IMR-90 (cell line): Measurements from ENCODE around the gene KCNK7. TPM values are rescaled to one million over a fixed set of nuclear protein-coding genes. Genes with fewer than 3 reads are reported as not detected.

ENCODE experiments used
- ATAC-seq: fragments of 200-7000 bp; cut with Tn5 transposase; 2 replicates; pipeline ENCODE4 v1.9.1; 2020; ENCODE audit warnings: low read depth, mild to moderate bottlenecking, moderate library complexity
- BruUV-seq: library from RNA; stranded (reverse); fragments of 400-500 nt; replicated peaks from 2 replicates; lab custom pipeline; 2021; lab: Mats Ljungman, UMichigan
- CTCF ChIA-PET: fragments of 300-600 bp; formaldehyde crosslinking; extraction: SDS; loops from one replicate; lab custom pipeline; 2021; ENCODE audit warnings: antibody characterized with exemption; lab: Yijun Ruan, JAX
- POLR2A ChIA-PET: fragments of 300-600 bp; sonication (Branson Sonifier 250); formaldehyde crosslinking; loops from one replicate; lab custom pipeline; 2022; ENCODE audit warnings: antibody characterized with exemption; ENCODE audit not compliant: unreplicated experiment; lab: Charles Lee
- DNase-seq: peaks from one replicate; pipeline ENCODE4 v3.0.0; 2013
- H2AFZ ChIP-seq: replicated peaks from 2 replicates; pipeline ENCODE3; 2013; ENCODE audit warnings: low read length, mild to moderate bottlenecking; ENCODE audit not compliant: poor library complexity
- H2AK5ac ChIP-seq: 2 replicates; pipeline ENCODE4 v1.6.1; 2013; ENCODE audit warnings: low read depth, low read length, inconsistent platforms
- H2AK9ac ChIP-seq: replicated peaks from 2 replicates; pipeline ENCODE3; 2013; ENCODE audit warnings: mild to moderate bottlenecking, low read depth, low read length, moderate library complexity; ENCODE audit not compliant: poor library complexity
- H2BK120ac ChIP-seq: 2 replicates; pipeline ENCODE4 v1.6.1; 2013; ENCODE audit warnings: low read depth, low read length, inconsistent platforms
- H2BK15ac ChIP-seq: 3 replicates; pipeline ENCODE4 v1.6.1; 2013; ENCODE audit warnings: low read depth, low read length, inconsistent platforms
- H2BK20ac ChIP-seq: 2 replicates; pipeline ENCODE4 v1.6.1; 2013; ENCODE audit warnings: low read depth, mild to moderate bottlenecking, inconsistent platforms, low read length, moderate library complexity
- H2BK5ac ChIP-seq: 2 replicates; pipeline ENCODE4 v1.6.1; 2013; ENCODE audit warnings: mild to moderate bottlenecking, low read depth, low read length, inconsistent platforms; ENCODE audit not compliant: poor library complexity, severe bottlenecking
- H3K14ac ChIP-seq: replicated peaks from 2 replicates; pipeline ENCODE4 v1.6.1; 2013; ENCODE audit warnings: low read depth, low read length, inconsistent platforms
- H3K18ac ChIP-seq: 2 replicates; pipeline ENCODE4 v1.6.1; 2013; ENCODE audit warnings: low read depth, low read length, control low read depth
- H3K23ac ChIP-seq: 2 replicates; pipeline ENCODE4 v1.6.1; 2013; ENCODE audit warnings: low read depth, low read length, inconsistent platforms
- H3K27ac ChIP-seq: 2 replicates; pipeline ENCODE4 v1.5.1; 2013; ENCODE audit warnings: mild to moderate bottlenecking, control low read depth, low read length; ENCODE audit not compliant: insufficient read depth
- H3K27me3 ChIP-seq: 2 replicates; pipeline ENCODE4 v1.6.1; 2013; ENCODE audit warnings: low read length; ENCODE audit not compliant: control insufficient read depth, insufficient read depth
- H3K36me3 ChIP-seq: 2 replicates; pipeline ENCODE4 v1.6.1; 2013; ENCODE audit warnings: low read length, mixed read lengths; ENCODE audit not compliant: control insufficient read depth, insufficient read depth
- H3K4ac ChIP-seq: 2 replicates; pipeline ENCODE4 v1.6.1; 2013; ENCODE audit warnings: low read depth, low read length, inconsistent platforms
- H3K4me1 ChIP-seq: 2 replicates; pipeline ENCODE4 v1.6.1; 2013; ENCODE audit warnings: low read length, mixed read lengths; ENCODE audit not compliant: control insufficient read depth, insufficient read depth
- H3K4me2 ChIP-seq: 2 replicates; pipeline ENCODE4 v1.6.1; 2013; ENCODE audit warnings: low read depth, mild to moderate bottlenecking, control low read depth, low read length, moderate library complexity
- H3K4me3 ChIP-seq: 2 replicates; pipeline ENCODE4 v1.5.1; 2013; ENCODE audit warnings: low read depth, mild to moderate bottlenecking, control low read depth, low read length, moderate library complexity; ENCODE audit not compliant: insufficient read depth
- H3K56ac ChIP-seq: 2 replicates; pipeline ENCODE4 v1.6.1; 2013; ENCODE audit warnings: low read length, inconsistent platforms; ENCODE audit not compliant: insufficient read depth; ENCODE audit errors: extremely low read depth
- H3K79me1 ChIP-seq, 2 experiments: 2 replicates each; pipeline ENCODE4 v1.6.1; 2013; ENCODE audit warnings: low read length in 2 of 2, inconsistent platforms in 1 of 2, low read depth in 1 of 2
- H3K9ac ChIP-seq: 2 replicates; pipeline ENCODE4 v1.6.1; 2013; ENCODE audit warnings: low read depth, low read length, control low read depth
- H3K9me1 ChIP-seq: 2 replicates; pipeline ENCODE4 v1.6.1; 2013; ENCODE audit warnings: low read length, inconsistent platforms; ENCODE audit not compliant: insufficient read depth
- H3K9me3 ChIP-seq: 2 replicates; pipeline ENCODE4 v1.6.1; 2013; ENCODE audit warnings: low read length; ENCODE audit not compliant: control insufficient read depth, insufficient read depth
- H4K20me1 ChIP-seq: 2 replicates; pipeline ENCODE4 v1.6.1; 2013; ENCODE audit warnings: low read length, inconsistent platforms; ENCODE audit not compliant: insufficient read depth
- H4K5ac ChIP-seq: 2 replicates; pipeline ENCODE4 v1.6.1; 2013; ENCODE audit warnings: mild to moderate bottlenecking, low read depth, low read length, control low read depth
- H4K8ac ChIP-seq, 2 experiments: 2 replicates each; pipeline ENCODE4 v1.6.1; 2013; ENCODE audit warnings: low read depth in 2 of 2, low read length in 2 of 2, control low read depth in 1 of 2, inconsistent platforms in 1 of 2
- H4K91ac ChIP-seq: 2 replicates; pipeline ENCODE4 v1.6.1; 2013; ENCODE audit warnings: low read depth, low read length, inconsistent platforms; ENCODE audit not compliant: insufficient read depth
- BHLHE40 ChIP-seq: fragments of 150-350 bp; IDR thresholded peaks from 2 replicates; pipeline ENCODE4 v1.6.1; 2016; ENCODE audit warnings: mild to moderate bottlenecking, low read depth, low read length
- CEBPB ChIP-seq: IDR thresholded peaks from 2 replicates; pipeline ENCODE4 v1.6.1; 2012; ENCODE audit warnings: low read depth, low read length, improper control_type of control experiment
- CHD1 ChIP-seq: IDR thresholded peaks from 2 replicates; pipeline ENCODE4 v1.6.1; 2012; ENCODE audit warnings: low read depth, low read length, improper control_type of control experiment
- FOS ChIP-seq: fragments of 150-350 bp; IDR thresholded peaks from 2 replicates; pipeline ENCODE4 v1.6.1; 2016; ENCODE audit warnings: low read depth, low read length
- MAFK ChIP-seq: IDR thresholded peaks from 2 replicates; pipeline ENCODE4 v1.6.1; 2012; ENCODE audit warnings: low read depth, low read length, improper control_type of control experiment
- MAZ ChIP-seq: IDR thresholded peaks from 2 replicates; pipeline ENCODE4 v1.6.1; 2012; ENCODE audit warnings: low read depth, mild to moderate bottlenecking, low read length, improper control_type of control experiment, moderate library complexity, borderline replicate concordance
- MXI1 ChIP-seq: IDR thresholded peaks from 2 replicates; pipeline ENCODE4 v1.6.1; 2012; ENCODE audit warnings: low read depth, mild to moderate bottlenecking, low read length, moderate library complexity, borderline replicate concordance
- NFE2L2 ChIP-seq: fragments of 150-350 bp; IDR thresholded peaks from 2 replicates; pipeline ENCODE4 v1.6.1; 2016; ENCODE audit warnings: low read depth, mild to moderate bottlenecking, low read length
- POLR2A ChIP-seq: IDR thresholded peaks from 2 replicates; pipeline ENCODE4 v1.6.1; 2012; ENCODE audit warnings: mild to moderate bottlenecking, low read depth, low read length
- RAD21 ChIP-seq: IDR thresholded peaks from 2 replicates; pipeline ENCODE4 v1.6.1; 2012; ENCODE audit warnings: low read length, improper control_type of control experiment
- RCOR1 ChIP-seq: IDR thresholded peaks from 2 replicates; pipeline ENCODE4 v1.6.1; 2012; ENCODE audit warnings: mild to moderate bottlenecking, low read length, improper control_type of control experiment; ENCODE audit not compliant: insufficient replicate concordance
- RFX5 ChIP-seq: IDR thresholded peaks from 2 replicates; pipeline ENCODE4 v1.8.0; 2012; ENCODE audit warnings: low read depth, mild to moderate bottlenecking, low read length, moderate library complexity
- SMC3 ChIP-seq: fragments of 150-350 bp; IDR thresholded peaks from 2 replicates; pipeline ENCODE4 v1.6.1; 2016; ENCODE audit warnings: low read depth, mild to moderate bottlenecking, antibody characterized with exemption, low read length, moderate library complexity
- WGBS, 2 experiments: methylation state at CpG; one replicate each; pipeline versions ENCODE4 v1.1.5 to v1.1.7; 2013; ENCODE audit warnings: missing lambda C conversion rate in 2 of 2; ENCODE audit not compliant: insufficient read length in 1 of 2; ENCODE audit errors: extremely low coverage in 2 of 2; 5-methylcytosine and 5-hydroxymethylcytosine counted together
- dilution Hi-C: fragments of 300-500 bp; cut with HindIII; formaldehyde crosslinking; loops from one replicate; pipeline ENCODE4 v1.14.3; 2018; ENCODE audit warnings: low sequenced_read_pairs; ENCODE audit not compliant: unreplicated experiment
- in situ Hi-C: fragments of 300-500 bp; cut with MboI; formaldehyde crosslinking; loops from 3 replicates; pipeline ENCODE4 v1.14.3; 2019; ENCODE audit warnings: low sequenced_read_pairs, inconsistent platforms, mixed read lengths
- intact Hi-C: fragments of 100-400 bp; cut with micrococcal nuclease; formaldehyde crosslinking; loops from 2 replicates; pipeline ENCODE4 v1.10.0; 2022
- polyA plus RNA-seq, 3 experiments: library from polyadenylated mRNA; depleted of rRNA; stranded (reverse); fragments of >200 nt; gene quantifications; 2 replicates each; pipeline ENCODE4 v1.2.3, GENCODE V29; 2012; ENCODE audit warnings: low replicate concordance in 1 of 3
- total RNA-seq: library from RNA; depleted of rRNA; stranded (reverse); fragments of >200 nt; gene quantifications from 2 replicates; pipeline ENCODE4 v1.2.3, GENCODE V29; 2012
- TF ChIP-seq, protein P1 (sequence below): conservative IDR thresholded peaks from 2 replicates; pipeline ENCODE4 v1.5.1; 2012; ENCODE audit warnings: mild to moderate bottlenecking, low read depth, low read length, improper control_type of control experiment
- TF ChIP-seq, protein P2 (sequence below): fragments of 150-350 bp; IDR thresholded peaks from 2 replicates; pipeline ENCODE4 v1.6.1; 2016; ENCODE audit warnings: low read depth, mild to moderate bottlenecking, low read length, moderate library complexity, borderline replicate concordance
- TF ChIP-seq, protein P3 (sequence below): fragments of 150-350 bp; IDR thresholded peaks from 2 replicates; pipeline ENCODE4 v1.6.1; 2017; ENCODE audit warnings: mild to moderate bottlenecking, antibody characterized with exemption, low read length, low read depth

Gene KCNK7
- total and polyA plus RNA-seq, 2 of the 4 experiments (the other 2 are of a cell fraction), result 0.09 TPM; not detected in 1

DNA sequence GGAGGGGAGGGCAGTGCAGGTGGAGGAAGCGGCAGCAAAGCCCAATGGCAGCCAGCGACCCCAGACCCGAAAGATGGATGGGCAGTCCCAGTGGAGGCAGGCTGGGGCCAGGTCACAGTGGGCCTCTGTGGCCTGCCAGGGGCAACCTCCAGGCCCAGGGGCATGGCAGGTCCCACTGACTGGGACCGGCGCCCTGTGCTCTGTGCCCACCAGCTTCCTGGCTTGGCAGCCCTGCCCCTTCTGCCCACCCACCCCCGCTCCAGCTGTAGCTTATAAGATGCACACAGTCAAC is 4.3 kb upstream of the KCNK7 start:
- Histone ChIP-seq H4K20me1 (peaks cover 4% of the 10 kb centered on the region; the same call in 1 of the 2 replicates), H3K4me1 (no peaks in the 10 kb centered on the region), H2AK5ac (no peak overlapping the region), H3K9me1 (no peaks in the 10 kb centered on the region), H2BK120ac (no peak overlapping the region), H3K23ac (no peak overlapping the region), H4K8ac (no peak overlapping the region), H3K36me3 (peaks cover 42% of the 10 kb centered on the region), H3K4ac (no peak overlapping the region), H3K18ac (no peak overlapping the region), H3K4me3 (no peak overlapping the region), H4K5ac (no peak overlapping the region), H3K79me1 (0 out of 4 replicates have a peak, but pooled peaks cover 0 to 3% of the 10 kb centered on the region in 2 experiments), H2BK15ac (no peak overlapping the region), H2AFZ (peak overlapping the region; percentile 21), H3K27ac (no peak overlapping the region), H3K4me2 (no peak overlapping the region), H2BK5ac (no peak overlapping the region), H3K14ac (no peak overlapping the region), H3K27me3 (no peaks in the 10 kb centered on the region), H3K56ac (no peak overlapping the region), H4K91ac (no peak overlapping the region), H3K9ac (no peak overlapping the region), H2BK20ac (no peak overlapping the region), H3K9me3 (no peaks in the 10 kb centered on the region), H2AK9ac (no peak overlapping the region)
- ATAC-seq (no peak), DNase-seq (no peak)
- WGBS, 2 experiments, result no CpG with 5 or more reads among the region's 6 CpGs
- in situ Hi-C loops, result no loop called here
- ChIA-PET POLR2A (no interaction called here), CTCF (no interaction called here)
- intact Hi-C loops, result no loop called here
- TF ChIP-seq, protein P1, sequence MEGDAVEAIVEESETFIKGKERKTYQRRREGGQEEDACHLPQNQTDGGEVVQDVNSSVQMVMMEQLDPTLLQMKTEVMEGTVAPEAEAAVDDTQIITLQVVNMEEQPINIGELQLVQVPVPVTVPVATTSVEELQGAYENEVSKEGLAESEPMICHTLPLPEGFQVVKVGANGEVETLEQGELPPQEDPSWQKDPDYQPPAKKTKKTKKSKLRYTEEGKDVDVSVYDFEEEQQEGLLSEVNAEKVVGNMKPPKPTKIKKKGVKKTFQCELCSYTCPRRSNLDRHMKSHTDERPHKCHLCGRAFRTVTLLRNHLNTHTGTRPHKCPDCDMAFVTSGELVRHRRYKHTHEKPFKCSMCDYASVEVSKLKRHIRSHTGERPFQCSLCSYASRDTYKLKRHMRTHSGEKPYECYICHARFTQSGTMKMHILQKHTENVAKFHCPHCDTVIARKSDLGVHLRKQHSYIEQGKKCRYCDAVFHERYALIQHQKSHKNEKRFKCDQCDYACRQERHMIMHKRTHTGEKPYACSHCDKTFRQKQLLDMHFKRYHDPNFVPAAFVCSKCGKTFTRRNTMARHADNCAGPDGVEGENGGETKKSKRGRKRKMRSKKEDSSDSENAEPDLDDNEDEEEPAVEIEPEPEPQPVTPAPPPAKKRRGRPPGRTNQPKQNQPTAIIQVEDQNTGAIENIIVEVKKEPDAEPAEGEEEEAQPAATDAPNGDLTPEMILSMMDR, result no peak
- TF ChIP-seq BHLHE40 (no peak), SMC3 (no peak), MAZ (no peak), RCOR1 (no peak), CHD1 (no peak), POLR2A (no peak), FOS (no peak), CEBPB (no peak), MAFK (no peak), NFE2L2 (no peak), RAD21 (no peak), MXI1 (no peak), RFX5 (no peak)
- TF ChIP-seq, protein P2, sequence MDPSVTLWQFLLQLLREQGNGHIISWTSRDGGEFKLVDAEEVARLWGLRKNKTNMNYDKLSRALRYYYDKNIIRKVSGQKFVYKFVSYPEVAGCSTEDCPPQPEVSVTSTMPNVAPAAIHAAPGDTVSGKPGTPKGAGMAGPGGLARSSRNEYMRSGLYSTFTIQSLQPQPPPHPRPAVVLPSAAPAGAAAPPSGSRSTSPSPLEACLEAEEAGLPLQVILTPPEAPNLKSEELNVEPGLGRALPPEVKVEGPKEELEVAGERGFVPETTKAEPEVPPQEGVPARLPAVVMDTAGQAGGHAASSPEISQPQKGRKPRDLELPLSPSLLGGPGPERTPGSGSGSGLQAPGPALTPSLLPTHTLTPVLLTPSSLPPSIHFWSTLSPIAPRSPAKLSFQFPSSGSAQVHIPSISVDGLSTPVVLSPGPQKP, result no peak
- TF ChIP-seq, protein P3, sequence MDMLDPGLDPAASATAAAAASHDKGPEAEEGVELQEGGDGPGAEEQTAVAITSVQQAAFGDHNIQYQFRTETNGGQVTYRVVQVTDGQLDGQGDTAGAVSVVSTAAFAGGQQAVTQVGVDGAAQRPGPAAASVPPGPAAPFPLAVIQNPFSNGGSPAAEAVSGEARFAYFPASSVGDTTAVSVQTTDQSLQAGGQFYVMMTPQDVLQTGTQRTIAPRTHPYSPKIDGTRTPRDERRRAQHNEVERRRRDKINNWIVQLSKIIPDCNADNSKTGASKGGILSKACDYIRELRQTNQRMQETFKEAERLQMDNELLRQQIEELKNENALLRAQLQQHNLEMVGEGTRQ, result no peak
- no TSS peak for BruUV-seq
- dilution Hi-C loops, result no loop called here
